A549 treated with Mapracorat at 1 μM for 4 hours (cell line): ENCODE measurements around the gene PEG3. TPM values are rescaled to one million over a fixed set of nuclear protein-coding genes. Genes with fewer than 3 reads are reported as not detected.

Source experiments
- total RNA-seq: library from RNA; stranded (reverse); fragments of 200-300 nt; extraction: Qiagen RNA extraction; gene quantifications from 5 replicates; pipeline ENCODE4 v1.2.3, GENCODE V29; 2022

The PEG3 gene
- not detected in 5 replicates for total RNA-seq

DNA sequence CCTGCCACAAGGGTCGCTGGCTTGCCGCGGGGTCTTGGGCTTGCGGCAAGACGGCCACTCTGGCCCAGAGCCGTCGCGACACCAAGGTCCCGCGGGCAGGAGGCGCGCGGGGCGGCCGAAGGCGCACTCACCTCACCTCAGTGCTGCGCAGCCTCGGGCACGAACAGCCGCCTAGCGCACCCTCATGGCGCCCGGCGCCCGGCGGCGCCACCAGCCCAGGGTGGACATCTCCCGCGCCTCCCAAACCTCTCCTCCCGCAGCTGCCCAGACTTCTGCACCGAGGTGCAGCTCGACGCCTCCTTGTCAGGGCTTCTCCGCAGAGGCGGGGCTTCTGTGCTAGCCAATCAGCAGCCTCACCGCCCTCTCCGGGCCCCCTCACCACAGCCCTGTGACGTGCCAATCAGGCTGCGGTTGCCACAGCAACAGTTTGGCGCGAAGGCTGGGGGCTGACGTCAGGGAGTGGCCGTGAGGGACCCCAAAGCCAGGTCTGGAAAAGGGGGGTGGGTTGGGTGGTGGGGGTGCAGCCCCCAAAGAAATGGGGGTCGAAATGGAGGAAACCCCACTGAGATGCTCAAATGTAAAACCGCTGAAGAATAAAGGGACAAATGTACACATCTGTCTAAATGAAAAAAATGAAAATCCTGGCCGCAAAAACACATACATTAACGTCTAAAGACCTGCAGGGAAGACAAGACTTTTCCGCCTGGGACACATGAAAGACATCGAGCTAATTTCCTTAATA is at the start of gene PEG3, which contains the start of gene ZIM2:
TSS of gene PEG3 (minus strand) at position 276 of the 742 bp plus-strand sequence. CDS start 16,071 bp downstream, outside the sequence.
TSS of gene ZIM2 (minus strand) at position 276 of the 742 bp plus-strand sequence. CDS start 16,449 bp downstream, outside the sequence.

Other genes with a start within 250 kb of the PEG3 start
- 9.8 to 12.9 TPM (median 11.6 TPM) in 5 replicates for gene ZNF71, start 245.4 kb downstream of the PEG3 start, total RNA-seq
- gene SMIM17, start 197.6 kb downstream of the PEG3 start, total RNA-seq, result 0.16 to 0.22 TPM in 2 of 5 replicates, not detected in the others
- gene ZNF835, start 169.0 kb downstream of the PEG3 start, total RNA-seq, result not detected in 5 replicates
- not detected in 5 replicates for gene ZIM2, start within 50 bp of the PEG3 start, total RNA-seq